ENCODE data around the gene AMBP. TPM values are rescaled to one million over a fixed set of nuclear protein-coding genes. Genes with fewer than 3 reads are reported as not detected.

AMBP gene
- total RNA-seq, 1 experiment from 2014 or later = not detected

DNA sequence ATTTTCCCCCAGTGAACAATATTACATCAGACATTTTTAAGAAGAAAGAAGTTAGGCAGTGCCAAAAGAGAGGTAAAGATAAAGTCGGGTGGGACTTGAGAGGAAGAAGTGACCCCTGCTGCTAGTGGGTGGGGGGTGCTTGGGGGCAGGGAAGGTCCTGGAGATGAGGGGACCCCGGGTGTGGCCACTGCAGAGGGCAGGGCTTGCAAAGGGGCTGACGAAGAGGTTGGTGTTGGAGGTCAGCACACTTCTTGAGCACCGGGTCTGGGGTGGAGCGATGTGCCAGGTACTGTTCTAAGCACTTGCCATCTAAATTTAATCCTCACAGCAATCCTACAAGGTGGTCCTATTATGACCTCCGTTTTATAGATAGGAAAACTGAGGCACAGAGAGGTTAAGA is 62.0 kb downstream of the AMBP start:
- intact Hi-C loops (cut with micrococcal nuclease) = no loop called here
- Mint-ChIP-seq H3K9me3 (ENCODE audit: unreplicated experiment) (no peaks in the 10 kb centered on the region), H3K27ac (ENCODE audit: low read depth, unreplicated experiment) (no peak overlapping the region), H3K27me3 (ENCODE audit: insufficient read depth, unreplicated experiment) (no peaks in the 10 kb centered on the region), H3K4me1 (ENCODE audit: insufficient read depth, unreplicated experiment) (no peaks in the 10 kb centered on the region), H3K4me3 (ENCODE audit: unreplicated experiment) (no peak overlapping the region), H3K36me3 (ENCODE audit: insufficient read depth, unreplicated experiment) (peaks cover 11% of the 10 kb centered on the region)
- POLR2A ChIA-PET = no interaction called here
- DNase-seq (ENCODE audit: unreplicated experiment) = no peak
- TF ChIP-seq, protein P1, sequence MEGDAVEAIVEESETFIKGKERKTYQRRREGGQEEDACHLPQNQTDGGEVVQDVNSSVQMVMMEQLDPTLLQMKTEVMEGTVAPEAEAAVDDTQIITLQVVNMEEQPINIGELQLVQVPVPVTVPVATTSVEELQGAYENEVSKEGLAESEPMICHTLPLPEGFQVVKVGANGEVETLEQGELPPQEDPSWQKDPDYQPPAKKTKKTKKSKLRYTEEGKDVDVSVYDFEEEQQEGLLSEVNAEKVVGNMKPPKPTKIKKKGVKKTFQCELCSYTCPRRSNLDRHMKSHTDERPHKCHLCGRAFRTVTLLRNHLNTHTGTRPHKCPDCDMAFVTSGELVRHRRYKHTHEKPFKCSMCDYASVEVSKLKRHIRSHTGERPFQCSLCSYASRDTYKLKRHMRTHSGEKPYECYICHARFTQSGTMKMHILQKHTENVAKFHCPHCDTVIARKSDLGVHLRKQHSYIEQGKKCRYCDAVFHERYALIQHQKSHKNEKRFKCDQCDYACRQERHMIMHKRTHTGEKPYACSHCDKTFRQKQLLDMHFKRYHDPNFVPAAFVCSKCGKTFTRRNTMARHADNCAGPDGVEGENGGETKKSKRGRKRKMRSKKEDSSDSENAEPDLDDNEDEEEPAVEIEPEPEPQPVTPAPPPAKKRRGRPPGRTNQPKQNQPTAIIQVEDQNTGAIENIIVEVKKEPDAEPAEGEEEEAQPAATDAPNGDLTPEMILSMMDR (IDR thresholded peaks at IDR 0.05; ENCODE audit: unreplicated experiment) = no peak
- CTCF ChIA-PET = interaction anchor here (1.1 kb wide), 1 partner anchor 12 kb away, joined by 3 read pairs; no protein-coding TSS in a partner anchor
- BruUV-seq (replicated peaks) = no TSS peak

DNA sequence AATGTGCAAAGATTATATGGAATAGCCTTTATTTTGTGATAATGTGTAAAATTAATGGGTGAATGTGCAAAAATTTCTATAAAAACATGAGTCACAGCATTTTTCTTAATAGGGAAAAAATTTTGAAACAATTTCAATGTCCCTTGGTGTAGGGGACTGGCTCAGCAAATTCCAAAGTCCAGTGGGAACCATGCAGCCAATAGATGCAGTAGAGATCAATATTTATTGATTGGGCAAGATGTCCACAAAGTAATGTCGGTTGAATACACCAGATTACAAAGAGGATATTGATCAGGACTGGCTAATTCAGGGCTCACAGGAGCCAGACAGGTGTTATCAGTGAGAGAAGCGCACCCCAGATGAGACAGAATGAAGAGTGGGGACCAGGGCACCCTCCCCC is 62.5 kb downstream of the AMBP start:
- BruUV-seq (replicated peaks) = no TSS peak
- Mint-ChIP-seq H3K36me3 (ENCODE audit: insufficient read depth, unreplicated experiment) (peaks cover 11% of the 10 kb centered on the region), H3K4me3 (ENCODE audit: unreplicated experiment) (no peak overlapping the region), H3K4me1 (ENCODE audit: insufficient read depth, unreplicated experiment) (no peaks in the 10 kb centered on the region), H3K27me3 (ENCODE audit: insufficient read depth, unreplicated experiment) (no peaks in the 10 kb centered on the region), H3K27ac (ENCODE audit: low read depth, unreplicated experiment) (no peak overlapping the region), H3K9me3 (ENCODE audit: unreplicated experiment) (no peaks in the 10 kb centered on the region)
- CTCF ChIA-PET = no interaction called here
- TF ChIP-seq, protein P1 (IDR thresholded peaks at IDR 0.05; ENCODE audit: unreplicated experiment) = no peak
- no peak for DNase-seq (ENCODE audit: unreplicated experiment)
- POLR2A ChIA-PET = no interaction called here
- intact Hi-C loops (cut with micrococcal nuclease) = no loop called here

DNA sequence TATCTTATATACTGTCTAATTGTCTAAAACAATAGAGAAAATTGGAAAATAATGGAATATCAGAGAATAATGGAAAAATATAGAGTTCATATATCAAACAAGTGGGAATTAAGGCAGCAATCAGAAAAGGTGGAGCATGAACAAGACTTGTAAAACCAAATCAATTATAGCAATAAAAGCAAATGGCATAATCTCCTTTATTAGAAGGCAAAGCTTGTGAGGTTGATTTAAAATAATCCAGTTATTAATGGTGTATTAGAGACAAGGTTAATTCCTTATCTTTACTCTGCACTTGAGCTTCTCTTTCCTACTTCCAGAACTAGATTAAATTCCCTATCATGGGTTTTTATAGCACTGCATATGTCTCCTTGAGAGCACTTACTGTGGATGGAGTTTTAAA is 64.1 kb downstream of the AMBP start:
- H3K36me3 Mint-ChIP-seq (ENCODE audit: insufficient read depth, unreplicated experiment) = peaks cover 4% of the 10 kb centered on the region
- no TSS peak for BruUV-seq (replicated peaks)
- POLR2A ChIA-PET = no interaction called here
- CTCF ChIA-PET = no interaction called here
- no peak overlapping the region for H3K27ac Mint-ChIP-seq (ENCODE audit: low read depth, unreplicated experiment)
- intact Hi-C loops (cut with micrococcal nuclease) = no loop called here
- no peak overlapping the region for H3K4me3 Mint-ChIP-seq (ENCODE audit: unreplicated experiment)
- H3K9me3 Mint-ChIP-seq (ENCODE audit: unreplicated experiment) = no peaks in the 10 kb centered on the region
- no peaks in the 10 kb centered on the region for H3K27me3 Mint-ChIP-seq (ENCODE audit: insufficient read depth, unreplicated experiment)
- TF ChIP-seq, protein P1 (IDR thresholded peaks at IDR 0.05; ENCODE audit: unreplicated experiment) = no peak
- H3K4me1 Mint-ChIP-seq (ENCODE audit: insufficient read depth, unreplicated experiment) = no peaks in the 10 kb centered on the region
- DNase-seq (ENCODE audit: unreplicated experiment) = no peak

DNA sequence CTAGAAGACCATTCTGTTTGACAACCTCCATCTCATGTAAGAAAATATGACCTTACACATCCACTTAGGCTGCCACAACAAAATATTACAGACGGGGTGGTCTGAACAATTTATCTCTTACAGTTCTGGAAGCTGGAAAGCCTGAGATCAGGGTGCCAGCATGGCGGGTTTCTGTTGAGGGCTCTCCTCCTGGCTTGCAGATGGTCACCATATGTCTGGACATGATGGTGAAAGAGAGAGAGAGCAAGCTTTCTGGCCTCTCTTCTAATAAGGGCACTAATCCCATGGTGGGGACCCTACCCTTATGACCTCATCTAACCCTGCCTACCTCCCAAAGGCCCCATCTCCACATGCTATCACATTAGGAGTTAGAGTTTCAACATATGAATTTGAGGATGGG is 66.0 kb downstream of the AMBP start:
- TF ChIP-seq, protein P1 (IDR thresholded peaks at IDR 0.05; ENCODE audit: unreplicated experiment) = no peak
- H3K36me3 Mint-ChIP-seq (ENCODE audit: insufficient read depth, unreplicated experiment) = peaks cover 7% of the 10 kb centered on the region
- BruUV-seq (replicated peaks) = no TSS peak
- ChIA-PET POLR2A (no interaction called here), CTCF (no interaction called here)
- DNase-seq (ENCODE audit: unreplicated experiment) = no peak
- intact Hi-C loops (cut with micrococcal nuclease) = no loop called here
- no peak overlapping the region for H3K4me3 Mint-ChIP-seq (ENCODE audit: unreplicated experiment)
- H3K9me3 Mint-ChIP-seq (ENCODE audit: unreplicated experiment) = no peaks in the 10 kb centered on the region
- H3K4me1 Mint-ChIP-seq (ENCODE audit: insufficient read depth, unreplicated experiment) = no peaks in the 10 kb centered on the region
- no peak overlapping the region for H3K27ac Mint-ChIP-seq (ENCODE audit: low read depth, unreplicated experiment)
- no peaks in the 10 kb centered on the region for H3K27me3 Mint-ChIP-seq (ENCODE audit: insufficient read depth, unreplicated experiment)
